SU-DHL-6 (cell line): ENCODE data around the gene ARRB1.
A peak's percentile ranks its signal among the peaks of the same experiment; 100 is the strongest.

ENCODE experiments used
- H2AFZ ChIP-seq: fragments of 200-600 bp; sonication (generic); 2 replicates; pipeline ENCODE4 v1.6.1; 2014; ENCODE audit warnings: low read depth, mild to moderate bottlenecking, moderate library complexity, mixed read lengths, antibody characterized with exemption, low read length; ENCODE audit not compliant: severe bottlenecking
- H3F3A ChIP-seq: fragments of 200-600 bp; shearing (Covaris generic); 2 replicates; pipeline ENCODE4 v1.6.0; 2016; ENCODE audit warnings: antibody characterized with exemption, mild to moderate bottlenecking; ENCODE audit not compliant: insufficient read depth
- H3K27ac ChIP-seq: fragments of 200-600 bp; sonication (generic); 2 replicates; pipeline ENCODE4 v1.5.1; 2016; ENCODE audit warnings: low read depth, mild to moderate bottlenecking, low read length, moderate library complexity, mixed read lengths
- H3K27me3 ChIP-seq: fragments of 200-600 bp; sonication (generic), shearing (Covaris generic); 2 replicates; pipeline ENCODE4 v1.6.0; 2014; ENCODE audit warnings: mild to moderate bottlenecking, low read length
- H3K36me3 ChIP-seq: fragments of 200-600 bp; sonication (generic); 2 replicates; pipeline ENCODE4 v1.6.1; 2014; ENCODE audit warnings: mild to moderate bottlenecking, low read length, mixed read lengths
- H3K4me2 ChIP-seq: fragments of 300-600, 200-600 bp; shearing (Covaris generic), sonication (generic); 2 replicates; pipeline ENCODE4 v1.6.0; 2014; ENCODE audit warnings: low read length, low read depth, mild to moderate bottlenecking; ENCODE audit not compliant: poor library complexity, severe bottlenecking
- H3K4me3 ChIP-seq: fragments of 200-600 bp; sonication (generic); 2 replicates; pipeline ENCODE4 v1.5.1; 2014; ENCODE audit warnings: antibody characterized with exemption, low read length, mild to moderate bottlenecking, mixed read lengths; ENCODE audit not compliant: insufficient read depth, poor library complexity, severe bottlenecking
- H3K79me2 ChIP-seq: fragments of 200-600 bp; sonication (generic); 2 replicates; pipeline ENCODE4 v1.6.1; 2014; ENCODE audit warnings: mild to moderate bottlenecking, low read length, moderate library complexity; ENCODE audit not compliant: insufficient read depth
- H3K9ac ChIP-seq: fragments of 200-600 bp; sonication (generic); 2 replicates; pipeline ENCODE4 v1.7.0; 2014; ENCODE audit warnings: mild to moderate bottlenecking, low read length
- H3K9me2 ChIP-seq: fragments of 200-600 bp; sonication (generic); replicated peaks from 2 replicates; pipeline ENCODE4 v1.6.1; 2014; ENCODE audit warnings: low read length; ENCODE audit not compliant: insufficient read depth
- H3K9me3 ChIP-seq: fragments of 200-600 bp; sonication (generic); 2 replicates; pipeline ENCODE4 v1.6.1; 2014; ENCODE audit warnings: low read length, mixed read lengths; ENCODE audit not compliant: insufficient read depth
- H4K20me1 ChIP-seq: fragments of 200-600 bp; sonication (generic); 2 replicates; pipeline ENCODE4 v1.6.1; 2014; ENCODE audit warnings: low read depth, mild to moderate bottlenecking, antibody characterized with exemption, low read length, moderate library complexity, mixed read lengths
- CTCF ChIP-seq: fragments of 200-600 bp; sonication (generic); IDR thresholded peaks from one replicate; pipeline ENCODE4 v1.5.1; 2017; ENCODE audit warnings: antibody characterized with exemption, mild to moderate bottlenecking, low read length, moderate library complexity; ENCODE audit not compliant: insufficient read depth, poor library complexity, severe bottlenecking
- EZH2phosphoT487 ChIP-seq: fragments of 200-600 bp; sonication (generic), shearing (Covaris generic); conservative IDR thresholded peaks from 2 replicates; pipeline ENCODE4 v1.6.1; 2018; ENCODE audit warnings: mild to moderate bottlenecking, antibody characterized with exemption, low read length, moderate library complexity, mixed read lengths

The ARRB1 gene

DNA sequence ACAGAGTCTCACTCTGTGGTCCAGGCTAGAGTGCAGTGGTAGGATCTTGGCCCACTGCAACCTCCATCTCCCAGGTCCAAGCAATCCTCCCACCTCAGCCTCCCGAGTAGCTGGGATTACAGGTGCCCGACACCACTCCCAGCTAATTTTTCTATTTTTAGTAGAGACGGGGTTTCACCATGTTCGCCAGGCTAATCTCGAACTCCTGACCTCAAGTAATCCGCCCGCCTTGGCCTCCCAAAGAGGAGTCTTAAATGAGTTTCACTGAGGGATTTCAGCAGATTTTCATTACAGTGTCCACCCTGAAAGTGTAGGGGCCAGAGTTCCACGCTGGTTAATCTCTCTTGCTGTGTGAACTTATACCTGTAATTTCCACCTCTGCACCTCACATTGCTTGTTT is 47.4 kb upstream of the ARRB1 start:
- no peak overlapping the region for H3K9ac ChIP-seq
- peak overlapping the region; percentile 18 for H3K4me2 ChIP-seq
- H3K27me3 ChIP-seq: no peaks in the 10 kb centered on the region
- no peaks in the 10 kb centered on the region for H3K9me3 ChIP-seq
- H3F3A ChIP-seq: peaks cover 45% of the 10 kb centered on the region
- H3K9me2 ChIP-seq: no peaks in the 10 kb centered on the region
- peaks cover 44% of the 10 kb centered on the region for H3K79me2 ChIP-seq
- TF ChIP-seq EZH2phosphoT487: no peak
- no peak for TF ChIP-seq CTCF
- H3K27ac ChIP-seq: no peak overlapping the region
- peak overlapping the region; percentile 80 for H2AFZ ChIP-seq
- H3K36me3 ChIP-seq: peaks cover 33% of the 10 kb centered on the region
- H4K20me1 ChIP-seq: peaks cover 30% of the 10 kb centered on the region
- H3K4me3 ChIP-seq: no peak overlapping the region

DNA sequence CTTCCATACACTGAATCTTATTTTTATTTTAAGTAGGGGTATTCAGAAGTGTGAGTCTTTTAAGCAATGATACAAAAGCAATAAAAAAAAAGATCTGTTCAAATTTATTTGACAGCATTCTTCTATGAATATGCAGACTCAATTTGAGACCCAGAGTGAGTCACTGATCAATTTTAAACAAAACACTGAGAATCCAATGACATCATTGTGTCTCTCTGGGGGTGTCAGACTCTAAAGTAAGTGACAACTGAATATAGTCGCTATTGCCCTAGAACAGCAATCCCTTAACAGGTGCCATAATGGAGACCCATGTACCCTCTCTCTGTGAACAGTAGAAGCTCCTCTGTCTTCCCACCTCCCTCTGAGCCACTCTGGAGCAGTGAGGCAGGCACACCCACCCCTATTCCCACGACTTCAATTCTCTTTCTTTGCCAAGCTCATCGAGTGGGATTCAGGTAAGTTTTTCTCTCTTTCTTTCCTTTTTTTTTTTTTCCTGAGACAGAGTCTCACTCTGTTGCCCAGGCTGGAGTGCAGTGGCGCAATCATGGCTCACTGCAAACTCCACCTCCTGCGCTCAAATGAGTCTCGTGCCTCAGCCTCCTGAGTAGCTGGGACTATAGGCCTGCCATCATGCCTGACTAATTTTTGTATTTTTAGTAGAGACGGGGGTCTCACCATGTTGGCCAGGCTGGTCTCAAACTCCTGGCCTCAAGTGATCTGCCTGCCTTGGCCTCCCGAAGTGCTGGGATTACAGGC is 42.8 kb upstream of the ARRB1 start:
- H3K4me2 ChIP-seq: no peak overlapping the region
- no peak for TF ChIP-seq EZH2phosphoT487
- TF ChIP-seq CTCF: no peak
- H2AFZ ChIP-seq: no peak overlapping the region
- H3K9me3 ChIP-seq: no peaks in the 10 kb centered on the region
- H3K27ac ChIP-seq: no peak overlapping the region
- H3K27me3 ChIP-seq: no peaks in the 10 kb centered on the region
- no peaks in the 10 kb centered on the region for H3K9me2 ChIP-seq
- H3K9ac ChIP-seq: no peak overlapping the region
- H3K79me2 ChIP-seq: no peaks in the 10 kb centered on the region
- no peaks in the 10 kb centered on the region for H4K20me1 ChIP-seq
- H3F3A ChIP-seq: no peaks in the 10 kb centered on the region
- no peaks in the 10 kb centered on the region for H3K36me3 ChIP-seq
- no peak overlapping the region for H3K4me3 ChIP-seq

DNA sequence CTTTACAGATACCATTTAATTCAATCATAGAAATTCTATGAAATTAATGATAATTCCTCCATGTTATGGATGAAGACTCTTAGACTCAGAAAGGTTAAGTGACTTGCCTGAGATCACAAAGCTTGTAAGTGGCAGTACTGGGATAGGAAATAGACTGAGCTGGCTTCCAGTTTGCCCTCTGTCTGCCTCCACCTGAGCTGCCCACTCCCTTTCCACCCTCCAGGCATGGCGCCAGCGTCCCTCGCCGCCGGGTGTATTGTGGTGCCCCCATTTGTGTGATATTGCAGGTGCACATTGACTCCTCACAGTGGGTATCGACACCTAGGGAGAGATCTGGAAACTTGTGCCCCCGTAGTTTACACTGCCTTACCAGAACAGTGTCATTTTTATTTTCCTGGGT is 38.5 kb upstream of the ARRB1 start:
- no peaks in the 10 kb centered on the region for H3K9me2 ChIP-seq
- H2AFZ ChIP-seq: no peak overlapping the region
- no peak overlapping the region for H3K4me3 ChIP-seq
- H3K27ac ChIP-seq: no peak overlapping the region
- no peaks in the 10 kb centered on the region for H3F3A ChIP-seq
- H4K20me1 ChIP-seq: no peaks in the 10 kb centered on the region
- no peaks in the 10 kb centered on the region for H3K9me3 ChIP-seq
- TF ChIP-seq EZH2phosphoT487 (no peak), CTCF (no peak)
- H3K27me3 ChIP-seq: no peaks in the 10 kb centered on the region
- H3K79me2 ChIP-seq: no peaks in the 10 kb centered on the region
- H3K4me2 ChIP-seq: no peak overlapping the region
- no peak overlapping the region for H3K9ac ChIP-seq
- H3K36me3 ChIP-seq: no peaks in the 10 kb centered on the region
